SH-SY5Y (cell line): Measurements from ENCODE around the gene CENPK.

ENCODE experiments used
- GATA2 ChIP-seq: IDR thresholded peaks from 2 replicates; pipeline ENCODE4 v1.6.1; 2011; ENCODE audit warnings: mild to moderate bottlenecking, low read depth, low read length
- GATA3 ChIP-seq: IDR thresholded peaks from 2 replicates; pipeline ENCODE4 v1.6.1; 2011; ENCODE audit warnings: low read depth, mild to moderate bottlenecking, low read length, moderate library complexity

- no peak for TF ChIP-seq GATA2
- TF ChIP-seq GATA3: no peak
These were observed 81.8 kb downstream of the CENPK start for GRCh38 chr5:65481171-65481581.
